HCT116 (cell line): ENCODE data around the gene GABARAP. TPM values are rescaled to one million over a fixed set of nuclear protein-coding genes. Genes with fewer than 3 reads are reported as not detected.

Experiments
- ATAC-seq: fragments of 200-7000 bp; cut with Tn5 transposase; 2 replicates; pipeline ENCODE4 v1.9.1; 2020; ENCODE audit warnings: mild to moderate bottlenecking, moderate library complexity
- BruUV-seq: library from RNA; stranded (reverse); fragments of 400-500 nt; replicated peaks from 2 replicates; lab custom pipeline; 2021; lab: Mats Ljungman, UMichigan
- CTCF ChIA-PET: fragments of 300-600 bp; sonication (Branson Sonifier 250); formaldehyde crosslinking; loops from one replicate; lab custom pipeline; 2021; ENCODE audit warnings: antibody characterized with exemption; lab: Charles Lee
- POLR2A ChIA-PET: fragments of 300-600, 350-600 bp; sonication (Branson Sonifier 250); formaldehyde crosslinking; loops from one replicate; lab custom pipeline; 2021; ENCODE audit warnings: antibody characterized with exemption; lab: Charles Lee
- RAD21 ChIA-PET, 2 experiments: fragments of 300-600 bp; sonication (Branson Sonifier 250); formaldehyde crosslinking; loops; one replicate each; lab custom pipeline; 2023; ENCODE audit warnings: low total read pairs in 2 of 2; ENCODE audit not compliant: uncharacterized antibody in 2 of 2, unreplicated experiment in 2 of 2, low non-redundant PET in 1 of 2; lab: Charles Lee
- DNase-seq: peaks from one replicate; pipeline ENCODE4 v3.0.0-alpha.2; 2010; ENCODE audit warnings: low read depth, low spot score
- H2AFZ ChIP-seq: fragments of 200-600 bp; shearing (Covaris generic), sonication (generic); 2 replicates; pipeline ENCODE4 v1.6.1; 2017; ENCODE audit warnings: low read depth, mixed run types, mixed read lengths, antibody characterized with exemption, low read length; ENCODE audit not compliant: poor library complexity, severe bottlenecking
- H3K27ac ChIP-seq: 2 replicates; pipeline ENCODE4 v1.5.1; 2012; ENCODE audit warnings: low read depth, low read length
- H3K27me3 ChIP-seq: fragments of 200-600 bp; sonication (generic); 2 replicates; pipeline ENCODE4 v1.6.1; 2016; ENCODE audit warnings: mixed run types, low read length, mixed read lengths; ENCODE audit not compliant: insufficient read depth
- H3K36me3 ChIP-seq, 2 experiments: fragments of 200-500 bp in 1 of 2; fragments of 200-600 bp in 1 of 2; sonication (Bioruptor generic) in 1 of 2; sonication (generic) in 1 of 2; 2 replicates each; pipeline versions ENCODE4 v1.5.1 to v1.6.1; 2014 to 2016; ENCODE audit warnings: low read length in 2 of 2, inconsistent platforms in 1 of 2, mixed read lengths in 1 of 2, mixed run types in 1 of 2; ENCODE audit not compliant: insufficient read depth in 2 of 2, control insufficient read depth in 1 of 2
- H3K4me1 ChIP-seq, 2 experiments: fragments of 200-600 bp in 1 of 2; sonication (generic) in 1 of 2; 2 replicates each; pipeline versions ENCODE4 v1.5.1 to v1.6.1; 2012 to 2017; ENCODE audit warnings: low read length in 2 of 2, inconsistent platforms in 1 of 2, mild to moderate bottlenecking in 1 of 2, mixed read lengths in 1 of 2, mixed run types in 1 of 2, moderate library complexity in 1 of 2; ENCODE audit not compliant: insufficient read depth in 2 of 2, control insufficient read depth in 1 of 2
- H3K4me2 ChIP-seq: fragments of 200-600 bp; sonication (generic); 2 replicates; pipeline ENCODE4 v1.6.1; 2017; ENCODE audit warnings: mixed run types, low read length, mixed read lengths
- H3K4me3 ChIP-seq, 2 experiments: fragments of 200-600 bp in 1 of 2; sonication (generic) in 1 of 2; replicated peaks in 1 of 2; 2 replicates each; pipeline ENCODE4 v1.5.1; 2011 to 2016; ENCODE audit warnings: low read length in 2 of 2, control low read depth in 1 of 2, low read depth in 1 of 2, mild to moderate bottlenecking in 1 of 2, mixed read lengths in 1 of 2, mixed run types in 1 of 2
- H3K79me2 ChIP-seq: fragments of 200-600 bp; sonication (generic); 2 replicates; pipeline ENCODE4 v1.6.1; 2017; ENCODE audit warnings: mild to moderate bottlenecking, mixed run types, low read length, moderate library complexity, mixed read lengths; ENCODE audit not compliant: insufficient read depth
- H3K9ac ChIP-seq: fragments of 200-600 bp; sonication (generic); 2 replicates; pipeline ENCODE4 v1.6.1; 2016; ENCODE audit warnings: low read length, mixed read lengths
- H3K9me2 ChIP-seq: fragments of 200-600 bp; sonication (generic), shearing (Covaris generic); 2 replicates; pipeline ENCODE4 v1.6.1; 2017; ENCODE audit warnings: mixed run types, mild to moderate bottlenecking, moderate library complexity; ENCODE audit not compliant: insufficient read depth
- H3K9me3 ChIP-seq, 2 experiments: fragments of 200-500 bp in 1 of 2; fragments of 200-600 bp in 1 of 2; sonication (Bioruptor generic) in 1 of 2; sonication (generic) in 1 of 2; 2 replicates each; pipeline ENCODE4 v1.6.1; 2014 to 2017; ENCODE audit warnings: low read length in 2 of 2, mixed read lengths in 2 of 2, inconsistent platforms in 1 of 2, low read depth in 1 of 2, mild to moderate bottlenecking in 1 of 2, mixed run types in 1 of 2, moderate library complexity in 1 of 2; ENCODE audit not compliant: control insufficient read depth in 1 of 2, insufficient read depth in 1 of 2
- H4K20me1 ChIP-seq: fragments of 200-600 bp; sonication (generic), shearing (Covaris generic); 2 replicates; pipeline ENCODE4 v1.6.1; 2017; ENCODE audit warnings: mixed run types, mild to moderate bottlenecking, moderate library complexity; ENCODE audit not compliant: insufficient read depth
- CBX3 ChIP-seq: IDR thresholded peaks from 2 replicates; pipeline ENCODE4 v1.6.1; 2012; ENCODE audit warnings: low read depth
- CEBPB ChIP-seq: IDR thresholded peaks from 2 replicates; pipeline ENCODE4 v1.6.1; 2012; ENCODE audit warnings: low read depth
- EGR1 ChIP-seq: IDR thresholded peaks from 2 replicates; pipeline ENCODE4 v1.6.1; 2012; ENCODE audit warnings: low read depth
- EZH2 ChIP-seq: fragments of 200-600 bp; sonication (generic); IDR thresholded peaks from 2 replicates; pipeline ENCODE4 v1.6.1; 2017; ENCODE audit warnings: antibody characterized with exemption, mixed run types
- EZH2phosphoT487 ChIP-seq: fragments of 200-600 bp; IDR thresholded peaks from 2 replicates; pipeline ENCODE4 v1.6.1; 2018; ENCODE audit warnings: antibody characterized with exemption, borderline replicate concordance
- FOSL1 ChIP-seq: IDR thresholded peaks from 2 replicates; pipeline ENCODE4 v1.6.1; 2012; ENCODE audit warnings: low read depth
- JUND ChIP-seq: IDR thresholded peaks from 2 replicates; pipeline ENCODE4 v1.6.1; 2012
- RAD21 ChIP-seq: IDR thresholded peaks from 2 replicates; pipeline ENCODE4 v1.6.1; 2012; ENCODE audit warnings: low read depth, mild to moderate bottlenecking
- SIN3A ChIP-seq: IDR thresholded peaks from 2 replicates; pipeline ENCODE4 v1.6.1; 2012; ENCODE audit warnings: low read depth
- TCF7L2 ChIP-seq: IDR thresholded peaks from 2 replicates; pipeline ENCODE4 v1.7.0; 2011; ENCODE audit warnings: borderline replicate concordance, inconsistent platforms; ENCODE audit not compliant: insufficient read depth, insufficient read length; ENCODE audit errors: extremely low read depth
- YY1 ChIP-seq: IDR thresholded peaks from 2 replicates; pipeline ENCODE4 v1.6.1; 2011; ENCODE audit warnings: low read length, low read depth, moderate library complexity, mild to moderate bottlenecking; ENCODE audit not compliant: insufficient replicate concordance; ENCODE audit errors: extremely low read depth
- ZNF274 ChIP-seq: fragments of 200-500 bp; sonication (Bioruptor generic); IDR thresholded peaks from 2 replicates; pipeline ENCODE4 v1.6.1; 2014; ENCODE audit warnings: mild to moderate bottlenecking, low read depth, low read length, inconsistent platforms
- intact Hi-C: fragments of 100-400 bp; cut with micrococcal nuclease; formaldehyde crosslinking; loops from 2 replicates; pipeline ENCODE4 v1.10.0; 2022
- total RNA-seq: library from RNA; stranded (reverse); gene quantifications from one replicate; pipeline ENCODE4 v1.2.1, GENCODE V29; 2021; ENCODE audit not compliant: unreplicated experiment
- TF ChIP-seq, protein P1 (sequence below): IDR thresholded peaks from 2 replicates; pipeline ENCODE4 v1.6.1; 2012
- TF ChIP-seq, protein P2 (sequence below): IDR thresholded peaks from 2 replicates; pipeline ENCODE4 v1.6.1; 2011; ENCODE audit warnings: mild to moderate bottlenecking, low read length, moderate library complexity; ENCODE audit not compliant: insufficient replicate concordance; ENCODE audit errors: extremely low read depth

GABARAP gene
- total RNA-seq, 1 experiment from 2014 or later, result 287 TPM

DNA sequence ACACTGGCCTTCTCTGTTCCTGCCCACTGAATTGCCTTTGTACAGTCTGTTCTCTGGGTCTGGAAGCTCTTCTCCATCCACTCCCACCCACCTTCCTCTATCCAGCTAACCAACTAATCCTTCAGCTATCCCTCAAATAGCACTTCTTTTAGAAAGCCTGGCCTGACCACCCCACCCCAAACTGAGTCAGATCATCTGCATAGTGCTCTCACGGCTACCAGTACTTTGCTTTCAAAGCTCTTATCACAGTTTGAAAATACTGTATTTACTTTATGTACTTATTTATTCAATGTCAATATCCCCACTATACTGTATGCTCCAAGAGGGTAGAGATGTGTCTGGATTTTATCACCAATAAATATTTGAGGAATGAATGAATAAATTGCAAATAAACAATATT lies 24.5 kb upstream of the GABARAP start (continued):
- TF ChIP-seq TCF7L2, result no peak
- no peak for TF ChIP-seq SIN3A
- TF ChIP-seq RAD21, result no peak
- no peak for TF ChIP-seq EZH2phosphoT487
- TF ChIP-seq EZH2, result no peak
- no peak for TF ChIP-seq FOSL1
- no peak for TF ChIP-seq JUND
- TF ChIP-seq CBX3, result no peak
- TF ChIP-seq YY1, result no peak
- TF ChIP-seq, protein P1, sequence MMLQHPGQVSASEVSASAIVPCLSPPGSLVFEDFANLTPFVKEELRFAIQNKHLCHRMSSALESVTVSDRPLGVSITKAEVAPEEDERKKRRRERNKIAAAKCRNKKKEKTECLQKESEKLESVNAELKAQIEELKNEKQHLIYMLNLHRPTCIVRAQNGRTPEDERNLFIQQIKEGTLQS, result no peak
- TF ChIP-seq CEBPB, result no peak
- TF ChIP-seq, protein P2, sequence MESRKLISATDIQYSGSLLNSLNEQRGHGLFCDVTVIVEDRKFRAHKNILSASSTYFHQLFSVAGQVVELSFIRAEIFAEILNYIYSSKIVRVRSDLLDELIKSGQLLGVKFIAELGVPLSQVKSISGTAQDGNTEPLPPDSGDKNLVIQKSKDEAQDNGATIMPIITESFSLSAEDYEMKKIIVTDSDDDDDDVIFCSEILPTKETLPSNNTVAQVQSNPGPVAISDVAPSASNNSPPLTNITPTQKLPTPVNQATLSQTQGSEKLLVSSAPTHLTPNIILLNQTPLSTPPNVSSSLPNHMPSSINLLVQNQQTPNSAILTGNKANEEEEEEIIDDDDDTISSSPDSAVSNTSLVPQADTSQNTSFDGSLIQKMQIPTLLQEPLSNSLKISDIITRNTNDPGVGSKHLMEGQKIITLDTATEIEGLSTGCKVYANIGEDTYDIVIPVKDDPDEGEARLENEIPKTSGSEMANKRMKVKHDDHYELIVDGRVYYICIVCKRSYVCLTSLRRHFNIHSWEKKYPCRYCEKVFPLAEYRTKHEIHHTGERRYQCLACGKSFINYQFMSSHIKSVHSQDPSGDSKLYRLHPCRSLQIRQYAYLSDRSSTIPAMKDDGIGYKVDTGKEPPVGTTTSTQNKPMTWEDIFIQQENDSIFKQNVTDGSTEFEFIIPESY, result no peak

DNA sequence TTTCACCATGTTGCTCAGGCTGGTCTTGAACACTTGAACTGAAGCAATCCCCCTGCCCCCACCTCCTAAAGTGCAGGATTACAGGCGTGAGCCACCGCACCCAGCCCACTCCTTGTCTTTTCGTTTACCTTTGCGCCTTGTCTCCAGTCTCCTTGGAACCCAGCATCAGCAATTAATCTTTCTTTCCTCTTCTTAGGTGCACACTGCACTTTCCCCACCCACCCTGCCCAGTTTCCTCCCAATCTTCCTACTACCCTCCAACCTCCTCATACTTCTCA lies 21.5 kb upstream of the GABARAP start:
- H2AFZ ChIP-seq, result no peak overlapping the region

More for the DNA sequence above, 21.5 kb upstream of the GABARAP start:
- H4K20me1 ChIP-seq, result peaks cover 5% of the 10 kb centered on the region; the same call in 1 of the 2 replicates
- no peak for ATAC-seq
- intact Hi-C loops, result loop anchor here (2.0 to 10.0 kb wide), 3 partner anchors 17 to 171 kb away; partner anchors contain the start of genes FGF11, SLC2A4 and TMEM102
- TF ChIP-seq, protein P1, result no peak
- TF ChIP-seq EZH2phosphoT487 (no peak), YY1 (no peak), EGR1 (no peak), ZNF274 (no peak)
- TF ChIP-seq, all 23 proteins: peak for 0
- Histone ChIP-seq H3K4me3 (peak overlapping the region; percentile 98 to 99), H3K9me2 (no peaks in the 10 kb centered on the region), H3K27ac (peak overlapping the region; percentile 94), H3K9me3 (no peaks in the 10 kb centered on the region), H3K36me3 (peaks cover 5 to 17% of the 10 kb centered on the region in 2 experiments), H3K27me3 (no peaks in the 10 kb centered on the region), H3K9ac (peak overlapping the region; percentile 99), H3K4me1 (peaks cover 40 to 69% of the 10 kb centered on the region in 2 experiments), H3K4me2 (peak overlapping the region; percentile 90), H3K79me2 (peaks cover 36% of the 10 kb centered on the region)
- CTCF ChIA-PET, result interaction anchor here (1.6 to 1.8 kb wide), 2 partner anchors 33 to 43 kb away, joined by 3 to 6 read pairs; no protein-coding TSS in a partner anchor
- no TSS peak for BruUV-seq
- no peak for DNase-seq
- RAD21 ChIA-PET, result interaction anchor here in 1 of 2 experiments (0.9 kb wide), 1 partner anchor 33 kb away, joined by 3 read pairs; no protein-coding TSS in a partner anchor
- POLR2A ChIA-PET, result interaction anchor here (0.7 to 1.6 kb wide), 4 partner anchors 10 to 227 kb away, joined by 3 to 6 read pairs (median 3); partner anchors contain the start of gene SLC2A4
